Osteoblast (primary cell): ENCODE results near the gene ZNF496. TPM values are rescaled to one million over a fixed set of nuclear protein-coding genes. Genes with fewer than 3 reads are reported as not detected.
A peak's percentile ranks its signal among the peaks of the same experiment; 100 is the strongest.
"Not testable (repeated sequence)": the region's sequence is repeated elsewhere in the genome, so short reads cannot be mapped to it uniquely, and the experiment has no call there.

ENCODE experiments used
- DNase-seq: peaks from one replicate; pipeline ENCODE4 v3.0.0; 2011; ENCODE audit warnings: low spot score, mixed read lengths; ENCODE audit not compliant: insufficient read length; ENCODE audit errors: missing footprints
- H2AFZ ChIP-seq: 2 replicates; pipeline ENCODE4 v1.6.0; 2011; ENCODE audit warnings: mild to moderate bottlenecking, low read length
- H3K27ac ChIP-seq: 2 replicates; pipeline ENCODE4 v1.5.1; 2011; ENCODE audit warnings: mild to moderate bottlenecking, low read depth, low read length, moderate library complexity
- H3K27me3 ChIP-seq: 2 replicates; pipeline ENCODE4 v1.6.0; 2012; ENCODE audit warnings: mild to moderate bottlenecking, control low read depth, inconsistent platforms, low read length, moderate library complexity; ENCODE audit not compliant: insufficient read depth
- H3K36me3 ChIP-seq: 2 replicates; pipeline ENCODE4 v1.5.1; 2011; ENCODE audit warnings: mild to moderate bottlenecking, low read length, control low read depth, moderate library complexity; ENCODE audit not compliant: insufficient read depth
- H3K4me1 ChIP-seq: 2 replicates; pipeline ENCODE4 v1.5.1; 2011; ENCODE audit warnings: mild to moderate bottlenecking, low read length, control low read depth, moderate library complexity; ENCODE audit not compliant: insufficient read depth
- H3K4me2 ChIP-seq: 2 replicates; pipeline ENCODE4 v1.6.0; 2011; ENCODE audit warnings: mild to moderate bottlenecking, low read length; ENCODE audit not compliant: insufficient read depth
- H3K4me3 ChIP-seq: fragments of 200-600 bp; sonication (generic); 3 replicates; pipeline ENCODE4 v1.5.1; 2012; ENCODE audit warnings: mild to moderate bottlenecking, low read length, inconsistent platforms; ENCODE audit not compliant: insufficient read depth
- H3K79me2 ChIP-seq: 2 replicates; pipeline ENCODE4 v1.6.0; 2012; ENCODE audit warnings: mild to moderate bottlenecking, low read length, control low read depth, inconsistent platforms; ENCODE audit not compliant: insufficient read depth
- H3K9me3 ChIP-seq: 2 replicates; pipeline ENCODE4 v1.5.1; 2011; ENCODE audit warnings: low read depth, low read length, control low read depth
- H4K20me1 ChIP-seq: 2 replicates; pipeline ENCODE4 v1.6.0; 2012; ENCODE audit warnings: mild to moderate bottlenecking, low read length, control low read depth; ENCODE audit not compliant: insufficient read depth
- CTCF ChIP-seq: IDR thresholded peaks from 2 replicates; pipeline ENCODE4 v1.5.1; 2011; ENCODE audit warnings: mild to moderate bottlenecking, low read depth, low read length, moderate library complexity; ENCODE audit errors: extremely low read depth
- total RNA-seq: library from RNA; depleted of rRNA; stranded (reverse); fragments of >200 nt; gene quantifications from 2 replicates; pipeline ENCODE4 v1.2.3, GENCODE V29; 2012

ZNF496 gene
- total RNA-seq = 27.7 and 29.3 TPM in 2 replicates

- Histone ChIP-seq H3K27ac (peak within 1 kb of the TSS; percentile 79), H3K36me3 (peaks cover 38% of the 10 kb centered on the region), H2AFZ (peak within 1 kb of the TSS; percentile 85), H3K79me2 (peaks cover 59% of the 10 kb centered on the region), H3K27me3 (no peaks in the 10 kb centered on the region), H4K20me1 (peaks cover 25% of the 10 kb centered on the region), H3K4me2 (peak within 1 kb of the TSS; percentile 95), H3K4me1 (peaks cover 19% of the 10 kb centered on the region), H3K4me3 (peak within 1 kb of the TSS; percentile 86), H3K9me3 (no peaks in the 10 kb centered on the region)
- DNase-seq = peak; percentile 99
- TF ChIP-seq CTCF = no peak
Measured at GRCh38 chr1:247331525-247332214, at the start of gene ZNF496. TSS of gene ZNF496 (minus strand) at chr1:247331867. CDS start at chr1:247329578, 2,289 bp downstream.

DNA sequence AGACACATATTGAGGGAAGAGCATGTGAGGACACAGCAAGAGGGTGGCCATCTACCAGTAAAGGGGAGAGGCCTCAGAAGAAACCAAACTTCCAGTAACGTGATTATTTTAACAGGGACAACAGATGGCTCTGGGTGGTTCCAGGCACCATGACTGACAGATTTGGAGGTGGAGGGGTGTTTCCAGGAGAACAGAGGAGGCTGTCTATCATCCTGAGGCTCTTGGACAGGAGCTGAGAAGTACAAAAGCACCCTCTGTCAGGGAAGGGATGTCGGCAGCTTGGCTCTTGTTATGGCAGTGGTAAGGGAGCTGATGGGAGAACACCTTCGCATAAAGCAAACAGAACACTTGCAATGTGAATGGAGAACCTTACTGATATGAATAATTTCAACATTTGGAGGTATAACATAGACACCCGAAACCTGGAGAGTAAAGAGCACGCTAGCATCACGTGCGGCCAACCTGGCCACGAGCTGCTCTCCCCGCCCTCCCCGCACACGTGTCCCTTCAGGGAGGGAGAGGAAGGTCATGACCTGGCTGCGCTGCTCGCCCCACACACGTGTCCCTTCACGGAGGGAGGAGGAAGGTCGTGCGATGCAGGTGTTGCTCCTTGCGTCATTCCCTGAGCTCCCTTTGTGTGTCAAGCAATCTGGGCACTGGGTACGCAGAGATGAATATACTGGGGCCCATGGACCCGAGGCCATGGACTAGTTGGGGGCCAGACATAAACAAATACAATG, 46.8 kb upstream of the ZNF496 start:
- H4K20me1 ChIP-seq = no peaks in the 10 kb centered on the region
- H3K79me2 ChIP-seq = no peaks in the 10 kb centered on the region
- H3K27ac ChIP-seq = no peak overlapping the region
- H3K27me3 ChIP-seq = no peaks in the 10 kb centered on the region
- no peak overlapping the region for H3K4me3 ChIP-seq
- no peak for TF ChIP-seq CTCF
- no peaks in the 10 kb centered on the region for H3K36me3 ChIP-seq
- H2AFZ ChIP-seq = no peak overlapping the region
- H3K4me1 ChIP-seq = no peaks in the 10 kb centered on the region
- no peak for DNase-seq
- H3K9me3 ChIP-seq = no peaks in the 10 kb centered on the region
- H3K4me2 ChIP-seq = no peak overlapping the region

GRCh38 chr1:247377656-247378055, 46.0 kb upstream of the ZNF496 start:
- H3K4me2 ChIP-seq, H3K36me3 ChIP-seq, H3K9me3 ChIP-seq, H3K79me2 ChIP-seq, H3K4me3 ChIP-seq, H3K27ac ChIP-seq, H3K27me3 ChIP-seq, H3K4me1 ChIP-seq, H4K20me1 ChIP-seq, DNase-seq, H2AFZ ChIP-seq: not testable (repeated sequence)

DNA sequence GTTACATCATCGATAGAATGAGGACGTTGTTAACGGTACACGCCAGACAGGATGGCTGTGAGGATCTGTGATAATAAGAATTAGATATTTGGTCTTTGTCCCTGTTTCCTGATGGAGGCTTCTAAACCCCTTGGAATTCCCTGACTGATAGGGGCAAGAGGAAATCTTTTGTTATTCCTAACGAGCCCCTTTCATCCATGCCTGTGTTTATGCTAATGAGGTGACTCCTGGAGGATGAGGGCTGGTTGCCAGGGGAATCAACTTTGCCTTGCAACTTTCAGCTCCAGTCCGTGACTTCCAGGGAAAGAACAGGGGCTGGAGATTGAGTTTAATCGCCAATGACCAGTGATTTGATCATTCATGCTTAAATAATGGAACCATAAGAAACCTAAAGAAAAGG, 45.0 kb upstream of the ZNF496 start:
- no peak for DNase-seq
- no peaks in the 10 kb centered on the region for H3K36me3 ChIP-seq

More for the DNA sequence above, 45.0 kb upstream of the ZNF496 start:
- Histone ChIP-seq H3K79me2 (no peaks in the 10 kb centered on the region), H3K4me1 (no peaks in the 10 kb centered on the region), H3K27ac (no peak overlapping the region), H2AFZ (no peak overlapping the region), H3K27me3 (no peaks in the 10 kb centered on the region), H3K9me3 (no peaks in the 10 kb centered on the region), H3K4me3 (no peak overlapping the region), H3K4me2 (no peak overlapping the region), H4K20me1 (no peaks in the 10 kb centered on the region)
- TF ChIP-seq CTCF = no peak
